ENCODE measurements around the gene CD207.

Gene CD207

DNA sequence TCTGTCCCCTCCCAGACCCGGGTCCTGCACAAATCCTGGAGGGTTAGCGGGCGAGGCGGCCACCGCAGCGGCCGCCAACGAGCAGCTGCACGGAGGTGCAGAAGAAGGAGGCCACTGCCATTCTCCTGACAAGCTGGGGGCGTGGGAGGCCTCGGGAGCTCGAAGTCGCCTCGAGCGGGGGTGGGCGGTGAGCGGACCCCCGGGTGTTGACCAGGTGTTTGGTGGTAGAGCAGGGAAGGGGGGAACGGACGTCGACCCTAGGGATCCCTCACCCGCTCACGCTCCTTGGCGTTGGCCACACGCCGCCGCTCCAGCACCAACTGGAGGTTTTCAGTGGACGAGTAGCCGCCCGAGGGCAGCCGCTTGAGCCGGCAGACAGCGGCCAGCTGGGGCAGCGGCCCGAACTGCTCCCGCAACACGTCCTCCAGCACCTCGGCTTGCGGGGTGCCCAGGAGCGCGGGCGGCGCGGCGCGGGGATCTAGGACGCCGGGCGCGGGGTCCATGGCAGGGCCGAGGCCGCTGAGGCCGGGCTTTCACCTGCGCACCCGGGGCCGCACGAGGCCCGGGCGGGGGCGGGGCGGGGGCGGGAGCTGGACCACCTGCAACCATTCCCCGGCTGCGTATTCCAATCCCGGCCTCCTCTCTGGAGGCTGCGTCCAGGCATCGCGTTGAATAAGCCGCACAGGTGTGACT lies 45.3 kb downstream of the CD207 start, which contains the start of gene FIGLA:
Gene FIGLA, minus strand, starts transcription at position 508 of the 693 bp plus-strand sequence. Its CDS starts 5 bp downstream, at position 503.
- Histone ChIP-seq H3K9me3 (no peaks in the 10 kb centered on the region), H3K4me1 (ENCODE audit: control insufficient read depth in 1 of 2, insufficient read depth in 1 of 2, low read depth in 1 of 2, low read length in 1 of 2) (peaks cover 0 to 5% of the 10 kb centered on the region in 2 experiments), H3K4me3 (ENCODE audit: low read depth in 1 of 2, low read length in 1 of 2) (no peak within 1 kb of the TSS), H3K27ac (no peak within 1 kb of the TSS), H3K27me3 (peaks cover 100% of the 10 kb centered on the region), H3K36me3 (no peaks in the 10 kb centered on the region)
- TF ChIP-seq CTCF (IDR thresholded peaks at IDR 0.05) = no peak

DNA sequence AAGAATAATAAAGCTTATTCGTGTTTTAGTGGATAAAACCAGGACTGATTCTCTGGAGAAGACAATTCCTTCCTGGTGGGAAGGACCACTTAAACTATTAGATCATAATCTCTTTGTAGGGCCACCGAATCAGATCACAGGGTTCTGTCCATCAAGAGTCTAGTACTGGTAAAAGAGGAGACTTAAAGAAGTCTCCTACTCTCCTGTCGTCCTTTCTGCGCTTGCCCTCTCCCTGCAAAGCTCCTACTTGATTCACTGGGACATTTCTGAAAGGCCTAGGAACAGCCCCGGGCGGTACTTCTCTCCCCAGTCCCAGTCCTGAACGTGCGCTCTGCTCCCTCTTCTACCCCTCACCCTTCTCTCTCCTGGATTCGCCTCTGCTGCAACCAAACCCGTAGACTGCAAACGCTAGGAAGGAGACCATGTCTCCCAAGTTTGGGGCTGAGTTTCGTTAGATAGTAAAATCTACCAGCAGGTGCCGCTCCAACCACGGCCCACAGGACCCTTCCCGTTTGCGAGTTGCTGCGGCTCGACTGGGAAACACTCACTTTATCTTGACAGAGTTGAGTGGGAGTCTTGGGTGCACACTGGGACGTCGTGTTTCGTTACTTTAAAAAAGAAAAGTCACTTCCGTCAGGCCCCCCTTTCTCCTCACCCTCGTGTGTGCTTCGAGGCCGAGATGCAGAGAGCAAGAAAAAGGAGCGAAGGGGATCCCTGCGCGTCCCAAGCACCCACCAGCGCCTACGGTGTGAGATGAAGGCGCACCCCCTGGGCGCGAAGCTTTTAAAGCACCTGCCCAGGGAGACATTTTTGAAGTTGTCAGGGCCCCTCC lies 46.1 kb downstream of the CD207 start:
- no peak overlapping the region for H3K27ac ChIP-seq
- no peaks in the 10 kb centered on the region for H3K36me3 ChIP-seq
- TF ChIP-seq CTCF (IDR thresholded peaks at IDR 0.05) = no peak
- no peak overlapping the region for H3K4me3 ChIP-seq (ENCODE audit: low read depth in 1 of 2, low read length in 1 of 2)
- H3K9me3 ChIP-seq = no peaks in the 10 kb centered on the region
- H3K4me1 ChIP-seq (ENCODE audit: control insufficient read depth in 1 of 2, insufficient read depth in 1 of 2, low read depth in 1 of 2, low read length in 1 of 2) = peaks cover 0 to 5% of the 10 kb centered on the region in 2 experiments
- H3K27me3 ChIP-seq = peaks cover 100% of the 10 kb centered on the region

- Histone ChIP-seq H3K27ac (no peak overlapping the region), H3K9me3 (no peaks in the 10 kb centered on the region), H3K4me3 (ENCODE audit: low read depth in 1 of 2, low read length in 1 of 2) (no peak overlapping the region), H3K27me3 (peaks cover 71% of the 10 kb centered on the region), H3K4me1 (ENCODE audit: control insufficient read depth in 1 of 2, insufficient read depth in 1 of 2, low read depth in 1 of 2, low read length in 1 of 2) (no peaks in the 10 kb centered on the region), H3K36me3 (no peaks in the 10 kb centered on the region)
- no peak for TF ChIP-seq CTCF (IDR thresholded peaks at IDR 0.05)
These were observed 50.3 kb downstream of the CD207 start for GRCh38 chr2:70785137-70785911.

DNA sequence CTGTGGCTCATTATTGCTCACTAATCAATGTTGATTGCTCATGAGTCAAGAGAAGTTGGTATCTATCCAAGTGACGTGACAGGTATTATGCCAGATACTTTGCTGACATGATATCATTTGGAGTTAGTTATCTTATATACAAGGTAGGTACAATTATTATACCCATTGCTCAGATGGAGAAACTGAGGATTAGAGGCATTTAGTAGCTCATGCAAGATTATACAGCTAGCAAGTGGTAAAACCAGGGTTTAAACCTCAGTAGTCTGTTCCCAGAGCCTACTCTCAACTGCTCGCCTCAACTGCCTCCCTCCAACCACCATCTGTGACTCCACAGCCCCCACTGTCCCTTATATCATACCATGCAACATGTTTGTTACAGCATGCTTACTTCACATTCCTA lies 51.3 kb downstream of the CD207 start:
- H3K27ac ChIP-seq = no peak overlapping the region

More for the DNA sequence above, 51.3 kb downstream of the CD207 start:
- H3K27me3 ChIP-seq = peaks cover 71% of the 10 kb centered on the region
- H3K4me1 ChIP-seq (ENCODE audit: control insufficient read depth in 1 of 2, insufficient read depth in 1 of 2, low read depth in 1 of 2, low read length in 1 of 2) = no peaks in the 10 kb centered on the region
- no peaks in the 10 kb centered on the region for H3K36me3 ChIP-seq
- H3K9me3 ChIP-seq = no peaks in the 10 kb centered on the region
- no peak overlapping the region for H3K4me3 ChIP-seq (ENCODE audit: low read depth in 1 of 2, low read length in 1 of 2)
- TF ChIP-seq CTCF (IDR thresholded peaks at IDR 0.05) = no peak
